PC-9 (cell line): ENCODE measurements around the gene RUNX1.

Experiments
- CTCF ChIP-seq: fragments of 200-600 bp; sonication (generic); conservative IDR thresholded peaks from 2 replicates; pipeline ENCODE4 v1.6.1; 2017; ENCODE audit warnings: mixed run types, antibody characterized with exemption, mild to moderate bottlenecking, moderate library complexity
- EZH2 ChIP-seq: fragments of 200-600 bp; sonication (generic); IDR thresholded peaks from 2 replicates; pipeline ENCODE4 v1.8.0; 2017; ENCODE audit warnings: antibody characterized with exemption, low read depth

DNA sequence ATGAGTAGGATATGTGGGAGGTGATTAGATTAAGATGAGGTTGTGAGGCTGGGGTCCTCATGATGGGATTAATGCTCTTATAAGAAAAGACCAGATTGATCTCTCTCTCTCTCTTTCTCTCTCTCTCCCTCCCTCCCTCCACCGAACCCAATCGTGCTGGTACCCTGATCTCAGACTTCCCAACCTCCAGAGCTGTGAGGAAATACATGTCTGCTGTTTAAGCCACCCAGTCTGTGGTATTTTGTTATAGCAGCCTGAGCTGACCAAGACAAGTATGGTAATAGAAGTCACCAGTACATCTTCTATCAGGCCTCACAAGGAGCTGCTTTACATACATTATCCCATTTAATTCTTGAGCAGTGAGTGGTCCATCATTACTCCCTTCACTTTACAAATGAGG is 149.8 kb downstream of the RUNX1 start:
- TF ChIP-seq CTCF: no peak
- no peak for TF ChIP-seq EZH2
